Activated CD8-positive, alpha-beta memory T cell treated with anti-CD3 and anti-CD28 coated beads for 1 hour (primary cell): ENCODE measurements around the gene FOXJ2.
"Not testable (repeated sequence)": the region's sequence is repeated elsewhere in the genome, so short reads cannot be mapped to it uniquely, and the experiment has no call there.

ENCODE experiments used
- DNase-seq, 2 donors: peaks; one replicate each; pipeline ENCODE4 v3.0.0-alpha.2; 2020; ENCODE audit warnings: low read depth in 1 of 2; ENCODE audit errors: extremely low read depth in 1 of 2

The FOXJ2 gene

DNA sequence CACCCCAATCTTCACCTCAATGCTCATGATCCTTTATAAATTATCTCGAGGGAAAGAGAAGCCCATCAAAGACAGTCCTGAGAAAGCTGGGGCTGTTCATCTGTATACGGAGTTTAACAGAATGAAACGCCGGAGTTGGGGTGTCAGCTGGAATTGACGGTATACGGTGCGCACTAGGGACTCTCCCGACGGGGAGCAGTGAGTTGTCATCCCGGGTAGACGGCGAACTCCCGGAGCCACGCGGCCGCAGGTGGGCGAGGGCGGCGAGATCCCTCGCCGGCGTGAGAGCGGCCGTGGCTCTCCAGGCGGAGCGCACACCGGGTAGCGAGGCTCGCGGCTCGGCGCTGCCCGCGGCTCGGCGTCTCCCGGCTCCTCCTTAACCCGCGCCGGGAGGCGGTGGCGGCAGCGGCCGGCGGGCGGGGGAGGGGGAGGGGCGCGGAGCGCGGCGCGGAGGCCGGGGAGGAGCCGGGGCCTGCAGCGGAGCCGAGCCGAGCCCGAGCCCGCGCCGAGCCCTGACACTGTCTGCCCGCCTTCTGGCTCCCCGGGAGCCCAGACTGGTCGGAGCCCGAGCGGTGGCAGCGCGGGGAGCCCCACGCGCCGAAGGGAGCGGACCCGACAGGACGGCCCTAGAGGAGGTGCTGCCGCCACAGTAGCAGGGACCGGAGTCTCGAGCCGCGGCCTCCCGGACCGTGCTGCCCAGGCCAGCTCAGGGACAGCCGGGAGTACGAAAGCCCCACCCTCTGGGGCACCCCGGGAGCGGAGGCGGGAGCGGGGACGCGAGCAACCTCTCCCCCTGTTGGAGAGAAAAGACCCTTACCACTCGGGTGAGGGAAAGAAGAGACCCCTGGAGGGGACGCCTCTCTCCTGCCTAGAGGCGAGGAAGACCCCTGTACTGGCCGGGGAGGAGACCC is at the start of gene FOXJ2:
FOXJ2 (plus strand) TSS at position 475 of the 911 bp plus-strand sequence. CDS start 7,117 bp downstream, outside the sequence.
- DNase-seq, result peak; percentile 40 to 74

DNA sequence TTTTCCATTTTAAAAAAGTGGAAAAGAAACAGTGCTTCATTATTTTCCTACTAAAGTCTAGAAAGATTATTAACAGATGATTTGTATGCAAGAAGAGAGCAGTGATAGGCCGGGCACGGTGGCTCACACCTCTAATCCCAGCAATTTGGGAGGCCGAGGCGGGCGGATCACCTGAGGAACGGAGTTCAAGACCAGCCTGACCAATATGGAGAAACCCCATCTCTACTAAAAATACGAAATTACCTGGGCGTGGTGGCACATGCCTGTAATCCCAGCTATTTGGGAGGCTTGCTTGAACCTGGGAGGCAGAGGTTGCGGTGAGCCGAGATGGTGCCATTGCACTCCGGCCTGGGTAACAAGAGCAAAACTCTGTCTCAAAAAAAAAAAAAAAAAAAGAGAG is 49.5 kb upstream of the FOXJ2 start:
- not testable (repeated sequence) for DNase-seq

GRCh38 chr12:7983460-7983859 is 49.1 kb upstream of the FOXJ2 start:
- DNase-seq, result not testable (repeated sequence)

- DNase-seq, result no peak
Observed at GRCh38 chr12:7984900-7985299, 47.6 kb upstream of the FOXJ2 start.

DNA sequence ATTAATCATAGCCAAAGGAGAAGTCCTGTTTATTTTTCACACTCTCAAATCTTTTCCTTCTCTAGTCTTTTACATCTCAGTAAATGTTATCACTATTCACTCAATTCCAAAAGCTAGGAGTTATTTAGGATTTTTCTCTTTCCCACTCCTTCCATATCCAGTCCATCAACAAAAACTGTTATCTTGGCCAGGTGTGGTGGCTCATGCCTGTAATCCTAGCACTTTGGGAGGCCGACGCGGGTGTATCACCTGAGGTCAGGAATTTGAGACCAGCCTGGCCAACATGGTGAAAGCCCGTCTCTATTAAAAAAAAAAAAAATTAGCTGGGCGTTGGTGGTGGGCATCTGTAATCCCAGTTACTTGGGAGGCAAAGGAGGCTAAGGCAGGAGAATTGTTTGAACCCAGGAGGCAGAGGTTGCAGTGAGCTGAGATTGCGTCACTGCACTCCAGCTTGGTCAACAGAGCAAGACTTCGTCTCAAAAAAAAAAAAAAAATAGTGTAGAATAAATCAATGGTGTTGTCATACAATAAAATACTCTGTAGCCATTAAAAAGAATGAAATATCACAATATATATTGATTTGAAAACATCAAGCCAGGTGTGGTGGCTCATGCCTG is 46.6 kb upstream of the FOXJ2 start:
- DNase-seq, result no peak

DNA sequence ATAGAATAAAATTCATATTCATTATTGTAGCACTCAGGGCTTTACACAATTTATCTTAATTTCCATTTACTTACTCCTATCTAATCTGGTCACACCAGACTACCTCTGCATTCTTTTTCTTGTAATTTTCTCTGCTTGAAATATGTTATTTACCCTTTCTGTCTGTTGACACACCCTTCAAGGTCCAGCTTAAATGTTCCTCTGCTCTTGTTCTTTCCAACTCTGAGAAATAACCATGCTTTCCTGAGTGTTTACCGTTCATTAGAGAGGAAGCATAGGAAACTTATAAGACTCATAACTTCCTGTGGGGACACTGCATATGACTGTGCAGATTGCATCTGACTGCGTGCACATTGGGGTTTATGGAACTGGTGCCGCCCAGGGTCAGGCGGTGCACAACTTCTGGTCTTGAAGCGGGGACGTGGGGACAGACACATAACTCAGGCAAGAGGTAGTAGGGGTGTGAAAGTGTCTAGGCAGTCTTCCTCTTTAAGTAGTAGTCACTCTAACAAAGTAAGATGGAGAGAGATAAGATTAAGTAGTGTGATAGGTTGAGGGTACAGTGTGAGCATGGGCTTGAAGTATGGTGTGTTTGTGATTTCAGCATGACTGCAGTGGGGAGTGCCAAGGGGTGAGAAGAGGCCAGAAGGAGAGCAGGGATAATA is 42.6 kb upstream of the FOXJ2 start:
- DNase-seq, result peak; percentile 25 to 41

- no peak for DNase-seq
Observed at GRCh38 chr12:7991535-7991934, 41.0 kb upstream of the FOXJ2 start.

DNA sequence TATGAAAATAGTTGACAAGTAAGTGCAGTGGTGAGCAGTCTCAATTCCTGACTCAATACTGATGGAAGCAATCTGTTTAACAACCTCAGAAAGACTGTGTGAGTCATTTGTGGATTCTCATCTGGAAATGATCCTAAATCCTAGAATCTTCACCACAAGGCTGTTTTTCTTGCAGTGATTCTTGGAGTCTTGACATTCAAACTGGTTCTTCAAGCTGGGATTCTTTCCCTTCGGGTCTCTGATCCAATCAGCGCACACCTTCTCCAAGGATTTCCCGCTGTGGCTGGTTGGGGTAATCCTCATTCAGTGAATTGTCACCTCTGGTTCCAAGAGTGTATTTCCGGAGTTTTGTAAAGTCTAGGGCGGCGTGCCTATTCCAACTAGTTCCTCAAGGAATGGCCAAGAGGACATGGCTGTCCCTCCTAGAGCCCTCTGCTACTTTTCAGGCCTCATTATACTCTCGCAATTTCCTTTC is 37.7 kb upstream of the FOXJ2 start:
- DNase-seq, result no peak

GRCh38 chr12:7995266-7995963 is 37.1 kb upstream of the FOXJ2 start:
- peak; percentile 59 to 63 for DNase-seq

GRCh38 chr12:8000827-8001226 is 31.7 kb upstream of the FOXJ2 start:
- DNase-seq, result not testable (repeated sequence)

DNA sequence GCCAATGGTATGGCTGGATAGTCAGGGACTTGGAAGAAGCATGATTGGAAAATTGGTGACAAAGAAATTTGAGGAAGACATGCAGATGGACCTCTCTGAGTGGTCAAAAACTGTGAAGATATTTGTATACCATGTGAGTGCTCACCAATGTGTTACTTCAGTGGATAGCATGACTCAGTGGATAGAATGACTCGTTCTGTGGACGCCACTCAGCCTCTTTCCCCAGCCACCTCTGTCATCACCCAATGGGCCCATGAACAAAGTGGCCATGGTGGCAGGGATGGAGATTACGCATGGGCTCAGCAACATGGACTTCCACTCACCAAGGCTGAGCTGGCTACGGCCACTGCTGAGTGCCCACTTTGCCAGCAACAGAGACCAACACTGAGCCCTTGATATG is 31.0 kb upstream of the FOXJ2 start:
- not testable (repeated sequence) for DNase-seq

DNA sequence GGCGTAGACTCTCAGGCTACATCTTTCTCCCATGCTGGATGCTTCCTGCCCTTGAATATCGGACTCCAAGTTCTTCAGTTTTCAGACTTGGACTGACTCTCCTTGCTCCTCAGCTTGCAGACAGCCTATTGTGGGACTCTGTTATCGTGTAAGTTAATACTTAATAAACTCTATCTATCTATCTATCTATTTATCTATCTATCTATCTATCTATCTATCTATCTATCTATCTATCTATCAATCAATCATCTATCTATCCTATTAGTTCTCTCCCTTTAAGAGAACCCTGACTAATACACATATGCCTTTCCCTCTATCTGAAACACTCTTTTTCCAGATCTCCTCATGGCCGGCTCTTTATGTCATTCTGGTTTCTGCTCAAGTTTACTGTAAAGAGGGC is 27.6 kb upstream of the FOXJ2 start:
- DNase-seq, result not testable (repeated sequence)

- no peak for DNase-seq
Observed at GRCh38 chr12:8011331-8011730, 21.2 kb upstream of the FOXJ2 start.

- DNase-seq, result no peak
Observed at GRCh38 chr12:8012651-8013309, 19.7 kb upstream of the FOXJ2 start.

DNA sequence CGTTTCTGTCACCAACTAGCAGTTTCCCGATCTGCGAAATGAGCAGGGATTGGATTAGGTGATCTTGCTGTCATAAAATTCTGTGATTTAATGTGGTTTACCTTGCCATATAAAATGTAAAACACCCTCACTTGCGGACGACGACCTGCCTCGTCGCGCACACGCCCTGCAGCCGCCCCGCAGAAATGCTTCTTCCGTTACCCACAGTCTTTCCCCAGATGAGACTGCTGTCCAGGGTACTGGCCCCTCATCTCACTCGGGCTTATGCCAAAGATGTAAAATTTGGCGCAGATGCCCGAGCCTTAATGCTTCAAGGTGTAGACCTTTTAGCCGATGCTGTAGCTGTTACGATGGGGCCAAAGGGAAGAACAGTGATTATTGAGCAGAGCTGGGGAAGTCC is 17.7 kb upstream of the FOXJ2 start:
- DNase-seq, result no peak

DNA sequence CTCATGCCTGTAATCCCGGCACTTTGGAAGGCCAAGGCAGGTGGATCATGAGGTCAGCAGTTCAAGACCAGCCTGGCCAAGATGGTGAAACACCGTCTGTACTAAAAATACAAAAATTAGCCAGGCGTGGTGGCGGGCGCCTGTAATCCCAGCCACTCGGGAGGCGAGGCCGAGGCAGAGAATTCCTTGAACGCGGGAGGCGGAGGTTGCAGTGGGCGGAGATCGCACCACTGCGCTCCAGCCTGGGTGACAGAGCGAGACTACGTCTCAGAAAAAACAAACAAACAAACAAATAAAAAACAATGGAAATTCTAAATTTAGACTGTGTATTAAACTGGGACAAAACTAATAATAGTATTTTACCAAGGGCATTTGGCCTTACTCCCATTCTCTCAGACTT is 14.3 kb upstream of the FOXJ2 start:
- DNase-seq, result not testable (repeated sequence)

DNA sequence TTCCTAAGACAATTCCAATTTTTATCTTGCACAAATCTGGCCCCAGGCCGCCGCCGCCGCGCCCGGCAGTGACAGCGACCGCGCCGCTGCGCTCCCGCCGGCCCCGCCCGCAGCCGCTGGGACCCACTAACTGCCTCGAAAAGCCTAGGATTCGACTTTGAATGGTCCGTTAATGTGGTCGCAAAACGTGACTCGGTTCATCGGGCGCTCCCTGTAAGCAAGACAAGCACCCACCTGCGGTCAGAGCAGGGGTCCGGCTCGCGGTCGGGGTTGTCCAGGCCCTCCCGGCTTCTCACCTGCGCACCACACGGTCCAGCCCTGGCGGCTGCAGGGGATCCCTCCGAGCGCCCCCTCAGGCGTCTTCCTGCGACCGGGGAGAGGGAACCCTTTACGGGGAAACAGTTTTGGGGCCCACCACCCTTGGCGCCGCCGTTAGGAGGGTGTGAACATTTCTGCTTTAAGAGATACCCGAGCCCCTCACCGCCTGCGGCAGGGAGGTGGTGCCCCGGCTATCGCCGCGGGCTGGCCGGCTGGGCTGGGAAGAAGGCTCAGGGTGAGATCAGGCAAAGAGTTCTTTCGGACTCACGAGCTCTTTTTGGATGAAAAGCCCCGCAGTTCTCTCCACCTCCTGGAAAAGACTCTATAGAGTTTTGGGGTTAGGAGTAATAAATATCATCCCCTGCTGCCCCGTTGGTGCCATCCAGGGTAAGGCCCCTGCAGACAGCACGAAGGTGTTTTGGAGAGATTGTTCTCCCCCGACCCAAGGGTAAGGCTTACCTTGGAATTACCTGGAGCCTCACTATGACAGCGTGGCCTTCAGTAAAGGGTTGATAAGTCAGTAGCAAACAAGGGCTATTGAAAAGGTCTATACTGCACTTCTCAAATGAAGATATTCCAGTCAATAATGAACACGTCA is 13.6 kb upstream of the FOXJ2 start:
- no peak for DNase-seq

DNA sequence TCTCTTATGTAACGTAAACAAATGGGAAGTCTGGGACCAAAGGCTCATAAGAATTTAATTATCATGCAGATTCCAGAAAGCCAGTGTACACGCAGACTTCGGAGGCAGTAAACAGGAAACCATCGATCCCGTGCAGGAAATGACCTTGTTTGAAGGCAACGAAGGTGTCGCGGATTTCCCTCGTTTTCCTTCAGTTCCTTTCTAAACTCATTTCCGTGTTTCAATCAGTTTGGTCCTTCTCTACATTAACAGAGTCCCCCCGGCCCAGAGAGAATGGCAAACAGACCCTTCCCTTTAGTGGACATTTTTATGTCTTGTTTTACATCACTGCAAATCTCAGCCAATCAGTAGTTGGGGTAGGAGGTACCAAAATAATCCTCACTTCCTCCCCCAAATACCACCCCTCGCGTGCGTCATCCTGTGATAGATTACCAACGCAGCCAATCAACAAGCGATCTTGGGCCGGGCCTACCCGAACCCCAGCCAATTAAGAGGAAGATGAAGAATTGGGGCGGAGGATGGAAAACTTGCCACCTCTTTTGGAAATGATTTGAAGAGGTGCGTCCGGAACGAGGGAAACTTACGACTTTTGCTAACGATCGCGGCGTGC is 6.1 kb upstream of the FOXJ2 start:
- DNase-seq, result peak; percentile 85 to 93

DNA sequence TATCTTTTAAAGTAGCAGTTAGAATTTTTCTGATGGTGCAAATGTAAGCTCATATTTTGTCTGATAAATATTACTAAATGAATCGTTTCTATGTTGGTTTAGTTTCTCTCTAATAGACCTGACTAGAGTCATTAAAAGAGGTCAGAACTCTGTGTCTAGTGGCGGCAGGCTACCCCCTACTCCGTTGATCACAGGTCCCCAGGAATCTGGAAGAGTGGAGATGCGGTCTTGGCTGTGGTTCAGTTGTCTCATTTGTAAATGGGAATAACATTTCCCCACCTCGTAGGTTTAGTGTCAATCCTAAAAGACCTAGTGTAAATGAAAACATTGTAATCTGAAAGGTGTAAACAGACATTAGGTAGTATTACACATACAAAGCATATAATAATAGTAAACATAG is 4.7 kb upstream of the FOXJ2 start:
- no peak for DNase-seq
